ENCODE results near the gene TMEM259. TPM values are rescaled to one million over a fixed set of nuclear protein-coding genes. Genes with fewer than 3 reads are reported as not detected.

Gene TMEM259
- total RNA-seq, 1 donor from 2014 or later: 43.8 TPM

DNA sequence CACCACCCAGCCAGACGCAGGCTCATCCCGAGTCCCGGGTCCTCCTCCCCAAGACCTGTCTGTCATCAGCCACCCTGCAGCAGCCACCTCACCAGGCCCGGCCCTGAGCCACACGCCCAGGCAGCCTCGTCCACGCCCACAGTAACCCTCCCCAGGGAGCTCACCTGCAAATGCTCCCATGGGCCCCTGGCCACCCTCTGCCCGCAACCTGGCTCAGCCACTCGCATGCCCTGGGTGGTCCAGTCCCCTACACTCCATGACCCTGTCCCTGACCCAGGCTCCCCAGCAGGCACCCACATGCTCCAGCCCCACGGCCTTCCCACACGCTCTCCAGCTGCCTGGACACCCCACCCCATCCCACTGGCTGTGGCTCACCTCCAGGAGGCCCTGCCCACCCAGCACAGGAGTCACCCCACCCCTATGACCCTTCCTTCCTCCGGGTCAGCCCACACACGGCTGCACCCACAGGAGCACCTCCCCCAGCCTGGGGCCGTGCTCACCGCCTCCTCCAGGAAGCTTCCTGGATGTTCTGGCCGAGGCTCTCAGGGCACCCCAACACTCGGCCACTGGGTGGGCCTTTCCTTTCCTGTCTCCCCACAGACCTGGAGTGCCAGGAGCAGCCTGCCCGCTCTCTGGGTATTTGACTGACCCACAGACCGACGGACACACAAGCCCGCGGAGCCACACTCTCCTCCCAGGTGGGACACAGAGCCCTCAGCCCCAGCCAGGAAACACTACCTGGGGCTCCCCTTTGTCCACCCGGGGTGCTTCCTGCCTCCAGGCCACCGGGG is 3.6 kb downstream of the TMEM259 start:
- DNase-seq (ENCODE audit: low read depth in 2 of 2): peak in 1 of 2 donors; percentile 25

DNA sequence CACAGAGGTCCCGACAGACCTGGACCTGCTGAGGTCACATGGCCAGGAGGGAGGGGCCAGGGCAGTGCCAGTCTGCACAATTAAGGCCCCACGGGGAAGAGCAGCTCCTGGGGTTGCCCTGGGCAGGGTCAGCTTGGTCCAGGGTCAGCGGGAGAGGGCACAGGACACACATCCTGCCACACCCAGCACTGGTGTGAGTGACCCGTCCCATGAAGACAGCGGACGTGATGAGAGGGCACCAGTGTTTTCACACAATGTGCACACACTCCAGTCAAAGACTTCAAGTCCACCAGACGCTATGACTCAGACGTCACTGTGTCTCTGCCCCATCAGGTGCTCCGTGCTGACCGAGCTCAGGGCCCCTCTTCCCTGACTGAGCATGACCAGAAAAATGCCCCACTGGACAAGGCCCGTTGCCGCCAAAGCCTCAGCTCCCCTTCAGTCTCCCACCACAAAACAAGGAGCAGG is 4.2 kb downstream of the TMEM259 start:
- DNase-seq (ENCODE audit: low read depth in 2 of 2): peak; percentile 51 to 87

DNA sequence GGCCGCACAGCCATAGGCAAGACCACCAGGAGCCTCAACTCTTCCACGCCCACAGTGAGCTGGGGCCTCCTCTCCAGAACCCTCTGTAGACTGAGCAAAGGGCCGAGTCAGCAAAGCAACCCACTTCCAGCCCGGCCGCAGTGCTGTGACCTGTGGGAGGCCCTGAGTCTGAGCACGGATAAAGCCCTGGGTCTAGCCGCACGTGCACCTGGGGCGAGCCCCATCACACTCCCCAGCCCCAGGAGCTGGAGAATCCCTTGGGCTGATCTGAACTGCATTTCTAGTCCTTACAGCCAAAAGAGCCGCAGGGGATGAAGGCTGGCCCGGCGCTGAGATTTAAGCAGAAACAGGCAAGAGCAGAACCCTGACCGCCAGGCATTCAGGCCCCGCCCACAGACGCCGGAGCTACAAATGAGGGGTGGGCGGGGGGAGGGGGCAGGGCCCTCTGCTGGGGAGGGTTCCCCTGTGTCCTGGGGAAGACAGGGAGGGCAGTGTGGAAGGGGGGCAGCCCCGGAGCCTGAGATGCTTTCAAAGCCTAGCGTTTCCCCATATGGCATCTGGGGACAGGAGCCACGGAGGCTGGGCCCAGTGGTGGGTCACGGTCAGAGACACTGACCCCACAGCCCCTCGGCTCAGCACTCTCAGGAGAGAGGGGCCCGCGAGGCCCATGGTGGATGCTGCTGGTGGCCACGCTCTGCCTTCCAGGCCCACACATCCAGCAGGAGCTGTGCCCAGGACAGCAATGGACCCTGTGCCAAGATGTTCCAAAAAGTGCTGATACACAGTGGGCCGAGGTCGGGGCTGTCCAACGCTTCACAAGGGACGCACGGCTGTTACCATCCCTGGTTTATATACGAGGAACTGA is 4.9 kb downstream of the TMEM259 start:
- no peak for DNase-seq (ENCODE audit: low read depth in 2 of 2)

DNA sequence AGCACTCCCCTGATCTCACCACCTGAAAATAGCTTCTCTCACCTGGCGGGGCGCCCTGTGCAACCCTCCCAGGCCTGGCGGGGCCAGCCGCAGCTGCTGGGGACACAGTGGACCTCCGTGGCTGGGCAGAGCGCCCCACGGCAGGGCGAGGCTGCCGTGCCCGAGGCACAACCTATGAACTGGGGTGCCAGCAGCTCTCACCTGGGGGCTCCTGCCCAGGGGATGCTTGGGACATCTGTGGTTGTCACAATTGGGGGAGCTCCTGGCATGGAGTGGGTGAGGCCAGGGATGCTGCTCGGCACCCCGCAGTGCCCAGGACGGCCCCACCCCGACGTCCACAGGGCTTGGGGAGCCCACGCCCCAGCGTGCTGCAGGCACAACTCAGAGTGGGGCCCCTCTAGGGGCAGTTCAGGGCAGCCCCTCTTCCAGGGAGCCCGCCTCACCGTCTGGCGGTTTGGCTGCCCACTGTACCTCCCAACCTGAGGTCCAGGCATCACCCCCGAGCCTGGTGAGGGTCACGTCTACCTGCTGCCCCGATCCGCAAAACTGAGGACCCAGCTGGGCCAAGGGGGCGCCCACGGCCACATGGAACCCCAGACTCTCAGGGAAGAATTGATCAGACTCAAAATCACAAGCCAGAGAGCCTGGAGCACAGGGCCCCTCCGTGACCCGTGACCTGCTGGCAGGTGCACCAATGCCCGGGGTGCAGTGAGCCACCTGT is 5.7 kb downstream of the TMEM259 start:
- DNase-seq (ENCODE audit: low read depth in 2 of 2): no peak

DNA sequence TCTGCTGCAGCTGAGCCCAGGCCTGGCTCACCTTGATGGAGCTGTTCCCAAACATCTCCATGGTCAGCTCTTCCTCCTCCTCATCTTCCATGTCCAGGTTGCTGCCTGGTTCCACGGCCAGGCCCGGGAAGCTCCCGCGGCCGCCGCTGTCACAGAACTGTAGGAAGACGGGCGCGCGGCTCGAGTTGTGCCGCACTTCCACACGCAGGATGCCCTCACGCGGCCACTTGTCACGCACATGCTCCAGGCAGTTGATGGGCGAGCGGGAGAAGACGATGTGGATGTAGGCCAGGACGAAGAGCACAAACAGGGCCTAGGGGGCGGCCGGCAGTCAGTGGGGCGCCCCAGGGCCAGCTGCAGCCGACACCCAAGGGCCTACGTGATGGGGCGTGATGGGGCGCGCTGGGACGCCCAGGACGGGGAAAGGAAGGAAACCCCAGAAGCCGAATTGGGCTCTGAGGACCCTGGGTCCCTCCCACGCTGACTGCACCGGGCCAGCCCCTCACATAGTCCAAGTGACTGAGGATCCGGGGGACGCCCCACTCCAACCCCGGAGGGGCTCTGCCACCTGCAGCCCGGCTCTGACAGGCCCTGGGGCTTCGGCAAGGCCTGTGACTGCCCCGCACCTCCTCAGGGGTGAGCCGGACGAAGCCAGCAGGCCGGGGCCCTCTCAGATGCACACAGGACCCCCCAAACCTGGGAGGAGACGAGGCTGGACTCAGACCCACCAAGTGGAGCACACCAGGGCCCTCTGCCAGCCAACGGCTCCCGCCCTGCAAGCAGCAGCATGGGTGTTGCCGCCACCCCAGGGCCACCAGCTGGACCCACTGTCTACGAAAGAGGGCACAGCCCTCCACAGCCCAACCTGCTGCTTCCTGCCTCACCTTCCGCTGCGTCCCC is 6.5 kb downstream of the TMEM259 start:
- DNase-seq (ENCODE audit: low read depth in 2 of 2): no peak

DNA sequence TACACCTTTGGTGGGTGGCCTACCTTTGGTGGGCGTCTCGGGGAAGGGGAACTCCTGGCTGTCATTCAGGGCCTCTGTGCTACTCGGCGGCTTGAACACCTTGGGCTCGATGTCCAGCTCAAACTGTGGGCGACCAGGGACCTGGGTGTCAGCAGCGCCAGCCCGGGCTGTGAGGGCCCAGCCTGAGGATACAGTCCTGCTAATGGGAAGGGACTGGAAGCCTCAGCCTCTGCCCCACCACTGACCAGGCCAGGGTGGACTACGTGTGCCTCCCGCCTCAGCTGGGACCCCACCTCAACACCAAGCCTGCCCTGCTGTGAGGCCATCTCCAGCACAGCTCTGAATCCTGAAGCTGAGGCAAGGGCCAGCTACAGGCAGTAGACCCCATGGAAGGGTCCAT is 7.7 kb downstream of the TMEM259 start:
- no peak for DNase-seq (ENCODE audit: low read depth in 2 of 2)

DNA sequence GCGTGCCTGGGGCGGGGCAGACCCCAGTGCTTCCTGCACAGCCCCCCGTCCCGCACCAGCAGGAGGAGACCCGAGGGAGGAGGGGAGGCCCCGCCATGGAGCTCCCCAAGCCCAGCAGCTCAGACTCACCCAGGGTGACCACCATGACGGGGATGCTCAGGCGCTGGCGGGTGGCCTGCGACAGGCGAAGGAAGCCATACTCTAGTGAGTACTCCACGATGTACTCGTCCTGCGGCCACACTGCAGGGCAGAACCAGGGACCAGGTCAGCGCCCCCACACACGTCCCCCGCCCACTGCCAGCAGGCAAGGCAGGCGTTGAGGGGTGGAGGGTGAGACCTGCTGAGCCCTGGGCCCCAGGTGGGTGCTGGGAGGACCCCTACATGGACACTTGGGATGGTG is 8.6 kb downstream of the TMEM259 start:
- DNase-seq (ENCODE audit: low read depth in 2 of 2): no peak

DNA sequence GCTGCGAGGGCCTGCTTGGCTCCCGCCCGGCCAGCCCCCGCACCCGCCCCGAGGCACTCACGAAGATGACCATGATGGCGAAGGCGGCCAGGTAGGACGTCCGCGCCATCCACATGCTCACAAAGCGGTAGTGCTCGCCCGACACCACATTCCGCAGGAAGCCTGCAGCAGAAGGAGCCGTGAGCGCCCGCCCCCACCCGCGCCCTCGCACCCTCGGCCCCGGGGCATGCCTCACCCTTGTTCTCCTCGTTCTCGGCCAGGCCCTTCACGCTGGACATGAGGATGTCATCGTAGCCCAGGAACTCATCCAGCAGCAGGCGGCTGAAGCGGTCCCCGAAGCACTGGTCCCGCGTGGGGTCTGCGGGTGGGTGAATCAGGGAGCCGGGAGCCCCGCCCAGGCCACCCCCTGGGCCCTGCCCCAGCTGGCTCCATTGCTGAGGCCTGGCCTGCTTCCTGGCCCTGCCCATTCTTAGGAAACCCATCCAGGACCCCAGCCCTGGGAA is 9.0 kb downstream of the TMEM259 start:
- DNase-seq (ENCODE audit: low read depth in 2 of 2): no peak

DNA sequence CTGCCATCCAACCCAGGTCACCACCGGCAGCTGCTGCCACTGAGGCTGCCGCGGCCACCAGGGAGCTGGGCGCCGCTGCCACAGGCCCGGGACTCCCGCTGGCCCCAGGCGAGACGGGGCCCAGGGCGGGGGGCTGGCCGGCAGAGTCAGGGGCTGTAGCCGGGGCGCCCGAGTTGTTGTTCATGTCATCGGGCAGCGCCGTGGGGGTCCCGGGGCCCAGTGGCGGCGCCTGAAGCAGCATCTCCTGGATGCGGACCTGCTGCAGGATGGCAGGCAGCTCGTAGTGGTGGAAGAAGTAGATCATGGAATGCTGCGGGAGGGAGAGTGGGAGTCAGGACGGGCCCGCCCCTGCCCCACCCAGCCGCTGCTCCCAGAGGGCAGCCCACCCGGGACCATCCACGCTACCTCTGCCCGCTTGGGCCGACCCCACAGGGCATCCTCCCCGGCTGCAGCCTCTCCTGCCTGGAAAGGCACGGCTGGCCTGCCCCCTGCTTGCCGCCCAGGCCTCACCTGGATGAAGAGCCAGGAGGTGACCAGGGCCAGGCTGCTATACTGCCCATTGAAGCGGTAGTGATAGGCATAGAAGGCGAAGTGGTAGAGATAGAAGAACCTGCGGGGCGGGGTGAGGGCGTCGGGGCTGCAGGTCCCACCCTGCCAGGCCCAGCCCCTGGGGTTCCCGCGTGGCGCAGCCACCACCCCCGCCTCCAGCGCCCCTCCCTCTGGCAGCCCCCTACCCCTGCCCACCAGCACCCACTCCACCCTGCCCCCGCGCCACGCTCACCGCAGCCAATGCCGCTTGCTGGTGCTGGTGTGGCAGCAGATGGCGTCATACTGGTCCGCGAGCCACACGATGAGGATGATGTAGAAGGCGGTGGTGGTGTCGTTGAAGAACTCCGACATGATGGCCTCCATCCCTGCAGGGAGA is 10.1 kb downstream of the TMEM259 start:
- DNase-seq (ENCODE audit: low read depth in 2 of 2): no peak

DNA sequence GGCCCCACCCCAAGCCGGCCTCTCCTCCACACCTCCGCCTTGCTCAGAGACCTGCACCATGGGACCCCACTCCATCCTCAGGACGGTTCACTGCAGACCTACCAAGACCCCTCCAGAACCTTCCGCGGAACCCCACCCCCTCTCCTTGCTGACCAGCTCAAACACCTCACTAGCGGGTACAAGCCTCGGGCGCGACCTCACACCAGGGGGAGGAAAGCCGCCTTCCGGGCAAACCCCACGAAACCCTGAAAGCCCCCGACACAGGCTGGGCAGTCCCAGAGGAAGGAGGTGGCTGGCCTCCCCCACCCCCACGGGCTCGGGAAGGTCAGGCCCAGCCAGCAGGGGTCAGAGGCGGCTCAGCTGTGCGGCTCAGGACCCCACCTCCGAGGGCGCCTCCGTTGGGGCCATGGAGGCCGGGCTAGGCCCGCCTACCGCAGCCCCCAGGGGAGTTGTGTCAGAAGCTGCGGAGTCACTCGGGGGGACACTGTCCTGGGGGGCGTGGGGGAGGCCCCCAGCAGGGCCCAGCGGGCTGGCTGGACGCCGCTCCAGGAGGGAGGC is 10.9 kb downstream of the TMEM259 start:
- no peak for DNase-seq (ENCODE audit: low read depth in 2 of 2)

DNA sequence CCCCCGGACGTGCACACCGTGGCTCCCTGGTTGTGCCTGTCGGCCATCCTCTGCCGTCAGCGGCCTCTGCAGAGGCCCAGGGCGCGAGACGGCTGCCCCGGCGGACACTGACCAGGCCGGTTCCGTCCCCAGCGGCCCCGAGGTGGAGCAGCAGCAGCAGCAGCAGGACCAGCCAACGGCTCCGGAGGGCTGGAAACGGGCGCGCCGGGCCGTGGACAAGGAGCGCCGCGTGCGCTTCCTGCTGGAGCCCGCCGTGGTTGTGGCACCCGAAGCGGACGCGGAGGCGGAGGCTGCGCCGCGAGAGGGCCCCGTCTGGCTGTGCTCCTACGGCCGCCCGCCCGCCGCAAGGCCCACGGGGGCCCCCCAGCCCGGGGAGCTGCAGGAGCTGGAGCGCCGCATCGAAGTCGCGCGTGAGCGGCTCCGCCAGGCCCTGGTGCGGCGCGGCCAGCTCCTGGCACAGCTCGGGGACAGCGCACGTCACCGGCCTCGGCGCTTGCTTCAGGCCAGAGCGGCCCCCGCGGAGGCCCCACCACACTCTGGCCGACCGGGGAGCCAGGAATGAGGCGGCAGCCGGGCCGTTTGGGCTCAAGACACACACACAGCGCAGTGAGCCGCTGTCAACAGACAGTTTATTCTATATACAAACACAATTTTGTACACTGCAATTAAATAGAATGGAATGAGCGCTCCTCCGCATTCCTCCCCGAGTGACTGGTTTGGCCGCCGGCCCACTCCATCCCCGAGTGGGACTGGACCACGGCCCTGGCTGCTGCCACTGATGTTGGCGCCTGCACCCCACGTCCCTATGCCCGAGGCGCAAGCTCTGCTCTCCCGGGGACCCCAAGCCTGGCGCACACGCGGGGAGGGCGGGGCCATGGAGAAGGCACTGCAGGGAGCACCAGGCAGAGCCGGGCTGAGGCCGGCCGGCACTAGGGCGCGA is 11.6 kb downstream of the TMEM259 start:
- DNase-seq (ENCODE audit: low read depth in 2 of 2): no peak

DNA sequence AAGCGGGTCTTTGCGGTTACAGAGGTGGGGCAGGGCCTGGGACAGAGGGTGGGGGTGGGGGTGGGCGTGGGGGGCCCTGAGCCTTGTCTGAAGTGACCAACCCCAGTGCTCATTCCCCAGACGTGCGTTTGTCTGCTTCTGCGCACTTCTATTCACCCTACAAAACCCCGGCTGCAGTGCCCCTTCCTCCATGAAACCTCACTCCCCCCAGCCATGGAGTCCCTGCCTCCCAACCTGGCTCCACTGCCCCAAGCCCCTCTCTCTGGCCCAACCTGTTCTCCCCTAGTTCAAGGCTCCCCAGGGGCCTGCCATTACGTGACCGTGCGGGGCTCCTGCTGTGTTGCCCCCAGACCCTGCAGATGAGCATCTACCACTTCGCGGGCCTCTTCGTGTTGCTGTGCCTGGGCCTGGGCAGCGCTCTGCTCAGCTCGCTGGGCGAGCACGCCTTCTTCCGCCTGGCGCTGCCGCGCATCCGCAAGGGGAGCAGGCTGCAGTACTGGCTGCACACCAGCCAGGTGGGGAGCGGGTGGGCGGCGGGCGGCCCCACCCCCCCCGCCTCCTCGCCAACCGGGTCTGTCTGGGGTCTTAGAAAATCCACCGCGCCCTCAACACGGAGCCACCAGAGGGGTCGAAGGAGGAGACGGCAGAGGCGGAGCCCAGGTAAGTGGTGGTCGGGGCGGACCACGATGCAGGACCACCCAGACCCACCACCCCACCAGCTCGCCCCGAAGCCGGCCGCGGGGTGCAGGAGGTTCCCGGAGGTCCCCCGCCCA is 12.5 kb downstream of the TMEM259 start:
- DNase-seq (ENCODE audit: low read depth in 2 of 2): no peak

DNA sequence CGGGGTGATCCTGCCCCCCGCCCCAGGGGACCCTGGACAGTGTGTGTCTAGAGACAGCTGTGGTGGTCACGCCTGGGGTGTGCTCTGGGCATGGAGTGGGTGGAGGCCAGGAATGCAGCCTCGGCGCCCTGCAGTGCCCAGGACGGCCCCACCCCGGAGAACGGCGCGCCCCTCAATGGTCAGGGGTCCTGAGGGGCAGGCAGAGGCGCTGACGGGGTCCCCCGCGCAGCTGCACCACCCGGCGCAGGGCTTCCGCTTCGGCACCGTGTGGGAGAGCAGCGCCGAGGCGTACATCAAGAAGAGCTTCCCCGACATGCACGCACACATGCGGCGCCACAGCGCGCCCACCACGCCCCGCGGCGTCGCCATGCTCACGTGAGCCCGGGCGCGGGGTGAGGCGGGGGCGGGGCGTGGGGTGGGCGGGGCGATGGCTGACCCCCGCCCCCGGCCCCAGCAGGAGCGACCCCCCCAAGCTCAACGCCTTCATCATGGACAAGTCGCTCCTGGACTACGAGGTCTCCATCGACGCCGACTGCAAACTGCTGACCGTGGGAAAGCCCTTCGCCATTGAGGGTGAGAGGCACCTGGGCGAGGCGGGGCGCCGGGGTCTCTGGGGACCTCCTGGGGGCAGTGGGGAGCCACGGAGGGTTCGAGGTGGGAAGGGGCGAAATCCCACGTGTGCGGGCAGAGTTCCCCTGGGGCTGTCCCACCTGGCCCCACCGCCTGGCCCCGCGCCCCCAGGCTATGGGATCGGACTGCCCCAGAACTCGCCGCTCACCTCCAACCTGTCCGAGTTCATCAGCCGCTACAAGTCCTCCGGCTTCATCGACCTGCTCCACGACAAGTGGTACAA is 13.3 kb downstream of the TMEM259 start:
- no peak for DNase-seq (ENCODE audit: low read depth in 2 of 2)

DNA sequence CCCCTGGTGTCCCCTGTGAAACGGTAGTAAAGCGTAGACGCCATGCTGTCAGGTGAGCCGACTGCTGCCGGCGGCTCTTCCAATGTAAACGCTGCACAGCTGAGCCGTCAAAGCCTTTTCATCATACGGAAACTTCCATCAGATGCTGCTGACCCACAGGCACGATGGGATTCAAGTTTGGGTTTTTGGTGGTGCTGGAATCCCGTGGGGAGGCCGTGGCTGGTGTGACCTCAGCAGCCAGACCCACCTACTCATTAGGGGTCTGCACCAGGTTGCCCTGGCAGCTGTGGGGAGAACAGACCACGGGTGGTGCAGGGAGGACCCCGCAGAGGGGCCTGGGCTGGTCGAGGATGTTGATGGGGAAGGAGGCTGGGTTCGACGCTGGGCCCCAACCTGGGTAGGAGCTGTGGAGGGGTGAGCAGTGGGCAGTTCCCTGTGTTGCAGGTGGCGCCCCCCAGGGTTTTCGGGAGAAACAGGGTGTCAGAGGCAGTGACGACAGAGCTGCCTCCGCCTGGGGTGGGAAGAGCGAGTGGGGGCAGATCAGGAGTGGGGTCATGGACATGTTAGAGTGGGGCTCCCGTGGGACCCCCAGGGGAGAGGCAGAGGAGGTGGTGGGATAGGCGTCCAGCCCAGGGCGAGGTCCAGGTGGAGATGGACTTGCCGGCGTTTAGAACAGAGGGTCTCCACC is 14.1 kb downstream of the TMEM259 start:
- DNase-seq (ENCODE audit: low read depth in 2 of 2): no peak

DNA sequence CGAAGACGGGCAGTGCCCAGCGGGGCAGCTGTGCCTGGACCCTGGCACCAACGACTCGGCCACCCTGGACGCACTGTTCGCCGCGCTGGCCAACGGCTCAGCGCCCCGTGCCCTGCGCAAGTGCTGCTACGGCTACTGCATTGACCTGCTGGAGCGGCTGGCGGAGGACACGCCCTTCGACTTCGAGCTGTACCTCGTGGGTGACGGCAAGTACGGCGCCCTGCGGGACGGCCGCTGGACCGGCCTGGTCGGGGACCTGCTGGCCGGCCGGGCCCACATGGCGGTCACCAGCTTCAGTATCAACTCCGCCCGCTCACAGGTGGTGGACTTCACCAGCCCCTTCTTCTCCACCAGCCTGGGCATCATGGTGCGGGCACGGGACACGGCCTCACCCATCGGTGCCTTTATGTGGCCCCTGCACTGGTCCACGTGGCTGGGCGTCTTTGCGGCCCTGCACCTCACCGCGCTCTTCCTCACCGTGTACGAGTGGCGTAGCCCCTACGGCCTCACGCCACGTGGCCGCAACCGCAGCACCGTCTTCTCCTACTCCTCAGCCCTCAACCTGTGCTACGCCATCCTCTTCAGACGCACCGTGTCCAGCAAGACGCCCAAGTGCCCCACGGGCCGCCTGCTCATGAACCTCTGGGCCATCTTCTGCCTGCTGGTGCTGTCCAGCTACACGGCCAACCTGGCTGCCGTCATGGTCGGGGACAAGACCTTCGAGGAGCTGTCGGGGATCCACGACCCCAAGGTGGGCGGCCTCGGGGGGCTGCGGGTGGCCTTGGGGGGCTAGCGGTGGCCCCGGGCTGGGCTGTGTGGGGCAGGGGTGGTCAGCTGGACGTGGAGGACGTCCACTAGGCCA is 15.9 kb downstream of the TMEM259 start:
- no peak for DNase-seq (ENCODE audit: low read depth in 2 of 2)

Measured in lung microvascular endothelial cell (primary cell).